ENCODE measurements around the gene SPTBN1. TPM values are rescaled to one million over a fixed set of nuclear protein-coding genes. Genes with fewer than 3 reads are reported as not detected.

SPTBN1 gene
- polyA plus RNA-seq, 1 experiment: 56.6 TPM

GRCh38 chr2:54615832-54616534 is 159.9 kb downstream of the SPTBN1 start:
- DNase-seq (ENCODE audit: low read depth, low spot score): no peak
- H3K4me3 ChIP-seq (ENCODE audit: low read depth, low read length): no peak overlapping the region
- TF ChIP-seq CTCF (IDR thresholded peaks at IDR 0.05; ENCODE audit: low read depth, low read length): no peak
- no peaks in the 10 kb centered on the region for H3K27me3 ChIP-seq (ENCODE audit: control insufficient read depth, insufficient read depth, low read length)
- ChIA-PET POLR2A (no interaction called here), CTCF (no interaction called here)
- no peaks in the 10 kb centered on the region for H3K9me3 ChIP-seq (ENCODE audit: control insufficient read depth, insufficient read depth, low read length)
- H3K27ac ChIP-seq (ENCODE audit: low read depth, low read length): no peak overlapping the region

GRCh38 chr2:54617409-54617808 is 161.3 kb downstream of the SPTBN1 start:
- Histone ChIP-seq H3K27me3 (ENCODE audit: control insufficient read depth, insufficient read depth, low read length) (no peaks in the 10 kb centered on the region), H3K27ac (ENCODE audit: low read depth, low read length) (no peak overlapping the region), H3K4me3 (ENCODE audit: low read depth, low read length) (no peak overlapping the region), H3K9me3 (ENCODE audit: control insufficient read depth, insufficient read depth, low read length) (no peaks in the 10 kb centered on the region)
- no peak for TF ChIP-seq CTCF (IDR thresholded peaks at IDR 0.05; ENCODE audit: low read depth, low read length)
- DNase-seq (ENCODE audit: low read depth, low spot score): no peak
- CTCF ChIA-PET: interaction anchor here (0.6 to 1.1 kb wide), 2 partner anchors 131 to 510 kb away, joined by 3 to 4 read pairs; no protein-coding TSS in a partner anchor
- POLR2A ChIA-PET: no interaction called here

- Histone ChIP-seq H3K4me3 (ENCODE audit: low read depth, low read length) (no peak overlapping the region), H3K27ac (ENCODE audit: low read depth, low read length) (no peak overlapping the region), H3K9me3 (ENCODE audit: control insufficient read depth, insufficient read depth, low read length) (no peaks in the 10 kb centered on the region), H3K27me3 (ENCODE audit: control insufficient read depth, insufficient read depth, low read length) (no peaks in the 10 kb centered on the region)
- CTCF ChIA-PET: interaction anchor here (0.7 to 1.1 kb wide), 3 partner anchors 39 to 511 kb away, joined by 3 read pairs; no protein-coding TSS in a partner anchor
- POLR2A ChIA-PET: no interaction called here
- TF ChIP-seq CTCF (IDR thresholded peaks at IDR 0.05; ENCODE audit: low read depth, low read length): no peak
- no peak for DNase-seq (ENCODE audit: low read depth, low spot score)
These were observed 162.8 kb downstream of the SPTBN1 start for GRCh38 chr2:54618646-54619565.

GRCh38 chr2:54619660-54620231 is 163.6 kb downstream of the SPTBN1 start:
- ChIA-PET CTCF (no interaction called here), POLR2A (no interaction called here)
- Histone ChIP-seq H3K9me3 (ENCODE audit: control insufficient read depth, insufficient read depth, low read length) (no peaks in the 10 kb centered on the region), H3K27me3 (ENCODE audit: control insufficient read depth, insufficient read depth, low read length) (no peaks in the 10 kb centered on the region), H3K27ac (ENCODE audit: low read depth, low read length) (no peak overlapping the region), H3K4me3 (ENCODE audit: low read depth, low read length) (no peak overlapping the region)
- no peak for DNase-seq (ENCODE audit: low read depth, low spot score)
- no peak for TF ChIP-seq CTCF (IDR thresholded peaks at IDR 0.05; ENCODE audit: low read depth, low read length)
